ENCODE measurements around the gene NCAPD3.

The NCAPD3 gene

DNA sequence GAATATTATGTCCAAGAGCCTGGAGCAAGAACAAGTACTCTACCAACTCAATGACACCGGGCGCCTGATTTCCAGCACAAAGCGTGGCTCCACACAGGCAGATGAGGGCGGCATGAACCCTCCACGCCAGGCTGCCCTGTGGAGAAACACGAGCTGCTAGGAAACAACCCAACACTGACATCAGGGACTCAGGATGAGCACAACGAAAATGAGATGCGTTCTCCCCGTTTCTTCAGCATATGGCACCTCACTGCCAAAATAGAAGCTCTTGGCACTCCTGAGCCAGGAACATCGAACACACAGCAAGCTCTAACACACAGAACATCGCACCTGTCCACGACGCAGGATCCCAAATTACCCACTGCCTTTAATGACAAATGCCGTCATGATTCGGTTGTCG, 68.3 kb downstream of the NCAPD3 start:
- no peak for TF ChIP-seq EZH2phosphoT487 (IDR thresholded peaks at IDR 0.05; ENCODE audit: borderline replicate concordance, low read length)
- TF ChIP-seq, protein P1, sequence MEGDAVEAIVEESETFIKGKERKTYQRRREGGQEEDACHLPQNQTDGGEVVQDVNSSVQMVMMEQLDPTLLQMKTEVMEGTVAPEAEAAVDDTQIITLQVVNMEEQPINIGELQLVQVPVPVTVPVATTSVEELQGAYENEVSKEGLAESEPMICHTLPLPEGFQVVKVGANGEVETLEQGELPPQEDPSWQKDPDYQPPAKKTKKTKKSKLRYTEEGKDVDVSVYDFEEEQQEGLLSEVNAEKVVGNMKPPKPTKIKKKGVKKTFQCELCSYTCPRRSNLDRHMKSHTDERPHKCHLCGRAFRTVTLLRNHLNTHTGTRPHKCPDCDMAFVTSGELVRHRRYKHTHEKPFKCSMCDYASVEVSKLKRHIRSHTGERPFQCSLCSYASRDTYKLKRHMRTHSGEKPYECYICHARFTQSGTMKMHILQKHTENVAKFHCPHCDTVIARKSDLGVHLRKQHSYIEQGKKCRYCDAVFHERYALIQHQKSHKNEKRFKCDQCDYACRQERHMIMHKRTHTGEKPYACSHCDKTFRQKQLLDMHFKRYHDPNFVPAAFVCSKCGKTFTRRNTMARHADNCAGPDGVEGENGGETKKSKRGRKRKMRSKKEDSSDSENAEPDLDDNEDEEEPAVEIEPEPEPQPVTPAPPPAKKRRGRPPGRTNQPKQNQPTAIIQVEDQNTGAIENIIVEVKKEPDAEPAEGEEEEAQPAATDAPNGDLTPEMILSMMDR (IDR thresholded peaks at IDR 0.05; ENCODE audit: low read depth, low read length, poor library complexity, severe bottlenecking) = no peak
- Histone ChIP-seq H3F3A (ENCODE audit: control insufficient read depth, insufficient read depth) (no peaks in the 10 kb centered on the region), H4K20me1 (ENCODE audit: control insufficient read depth, insufficient read depth, low read depth, low read length) (no peaks in the 10 kb centered on the region; the same call in 1 of the 2 replicates), H3K9me3 (ENCODE audit: control insufficient read depth, insufficient read depth, low read length) (no peaks in the 10 kb centered on the region), H3K27me3 (ENCODE audit: control insufficient read depth, low read length) (no peaks in the 10 kb centered on the region), H3K27ac (ENCODE audit: low read depth, low read length) (no peak overlapping the region), H3K36me3 (ENCODE audit: control insufficient read depth, low read length) (peaks cover 87% of the 10 kb centered on the region), H3K4me1 (ENCODE audit: control insufficient read depth, low read length) (no peaks in the 10 kb centered on the region), H3K9me2 (replicated peaks; ENCODE audit: control insufficient read depth, low read length) (no peaks in the 10 kb centered on the region), H3K4me3 (ENCODE audit: low read length) (no peak overlapping the region), H3K4me2 (ENCODE audit: low read length) (no peak overlapping the region), H3K79me2 (ENCODE audit: control insufficient read depth, low read length) (no peaks in the 10 kb centered on the region)

DNA sequence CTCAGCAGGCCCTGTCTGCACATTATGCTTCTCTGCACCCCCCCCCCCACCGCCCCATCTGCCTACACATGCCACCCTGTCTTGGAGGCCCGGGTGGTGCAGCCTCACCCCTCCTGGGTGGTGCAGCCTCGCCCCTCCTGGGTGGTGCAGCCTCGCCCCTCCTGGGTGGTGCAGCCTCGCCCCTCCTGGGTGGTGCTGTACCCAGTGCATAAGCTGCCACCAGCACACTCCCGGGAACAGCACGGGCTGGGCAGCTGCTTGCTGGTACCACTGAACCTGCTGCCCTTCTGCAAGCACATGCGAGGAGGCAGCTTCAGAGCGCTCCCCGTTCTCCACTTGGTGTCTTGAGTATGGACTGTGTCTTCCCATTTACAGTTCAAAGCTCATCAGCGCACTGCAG, 69.3 kb downstream of the NCAPD3 start:
- Histone ChIP-seq H3F3A (ENCODE audit: control insufficient read depth, insufficient read depth) (no peaks in the 10 kb centered on the region), H3K27me3 (ENCODE audit: control insufficient read depth, low read length) (no peaks in the 10 kb centered on the region), H3K36me3 (ENCODE audit: control insufficient read depth, low read length) (peaks cover 79% of the 10 kb centered on the region), H3K4me1 (ENCODE audit: control insufficient read depth, low read length) (no peaks in the 10 kb centered on the region), H3K9me3 (ENCODE audit: control insufficient read depth, insufficient read depth, low read length) (no peaks in the 10 kb centered on the region), H3K4me3 (ENCODE audit: low read length) (no peak overlapping the region), H4K20me1 (ENCODE audit: control insufficient read depth, insufficient read depth, low read depth, low read length) (no peaks in the 10 kb centered on the region; the same call in 1 of the 2 replicates), H3K79me2 (ENCODE audit: control insufficient read depth, low read length) (no peaks in the 10 kb centered on the region), H3K4me2 (ENCODE audit: low read length) (no peak overlapping the region), H3K27ac (ENCODE audit: low read depth, low read length) (no peak overlapping the region), H3K9me2 (replicated peaks; ENCODE audit: control insufficient read depth, low read length) (no peaks in the 10 kb centered on the region)
- TF ChIP-seq, protein P1 (IDR thresholded peaks at IDR 0.05; ENCODE audit: low read depth, low read length, poor library complexity, severe bottlenecking) = no peak
- TF ChIP-seq EZH2phosphoT487 (IDR thresholded peaks at IDR 0.05; ENCODE audit: borderline replicate concordance, low read length) = no peak

DNA sequence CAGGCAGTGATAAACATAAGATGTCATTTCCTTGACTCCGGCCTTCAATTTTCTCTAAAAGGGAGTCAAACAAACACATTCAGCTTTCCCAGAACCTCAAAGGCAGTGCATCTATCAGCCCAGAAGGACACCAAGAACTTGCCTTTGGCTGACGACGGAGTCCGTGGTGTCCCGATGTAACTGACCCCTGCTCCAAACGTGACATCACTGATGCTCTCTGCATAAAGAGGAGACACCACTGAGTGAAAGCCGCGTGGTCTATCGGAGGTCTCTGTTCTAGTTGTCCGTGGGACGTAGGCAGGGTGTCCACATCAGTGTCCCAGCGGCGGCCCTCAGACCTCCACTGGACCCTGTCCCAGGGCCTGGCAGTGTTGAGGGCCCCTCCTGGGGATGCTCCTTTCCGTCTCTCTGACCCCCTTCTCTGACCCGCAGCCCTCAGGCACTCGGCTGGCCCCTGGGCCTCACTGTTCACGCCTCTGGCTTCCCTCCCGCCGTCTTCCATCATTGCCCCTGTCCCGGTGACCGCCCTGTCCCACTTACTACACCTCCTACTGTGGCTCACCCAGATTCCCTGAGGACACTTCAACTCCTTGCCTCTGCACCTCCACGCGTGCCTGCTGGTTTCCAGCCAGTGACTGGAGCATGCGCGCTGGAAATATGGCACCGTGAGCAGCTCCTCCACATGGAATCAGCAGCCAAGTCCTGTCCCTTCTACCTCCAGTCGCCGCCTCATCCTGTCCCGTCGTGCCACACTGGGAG, 70.4 kb downstream of the NCAPD3 start:
- Histone ChIP-seq H3K79me2 (ENCODE audit: control insufficient read depth, low read length) (no peaks in the 10 kb centered on the region), H3F3A (ENCODE audit: control insufficient read depth, insufficient read depth) (no peaks in the 10 kb centered on the region), H3K27me3 (ENCODE audit: control insufficient read depth, low read length) (no peaks in the 10 kb centered on the region), H4K20me1 (ENCODE audit: control insufficient read depth, insufficient read depth, low read depth, low read length) (no peaks in the 10 kb centered on the region; the same call in 1 of the 2 replicates), H3K4me1 (ENCODE audit: control insufficient read depth, low read length) (no peaks in the 10 kb centered on the region), H3K9me2 (replicated peaks; ENCODE audit: control insufficient read depth, low read length) (no peaks in the 10 kb centered on the region), H3K4me3 (ENCODE audit: low read length) (no peak overlapping the region), H3K27ac (ENCODE audit: low read depth, low read length) (no peak overlapping the region), H3K36me3 (ENCODE audit: control insufficient read depth, low read length) (peaks cover 68% of the 10 kb centered on the region), H3K4me2 (ENCODE audit: low read length) (no peak overlapping the region), H3K9me3 (ENCODE audit: control insufficient read depth, insufficient read depth, low read length) (no peaks in the 10 kb centered on the region)
- TF ChIP-seq EZH2phosphoT487 (IDR thresholded peaks at IDR 0.05; ENCODE audit: borderline replicate concordance, low read length) = no peak
- TF ChIP-seq, protein P1 (IDR thresholded peaks at IDR 0.05; ENCODE audit: low read depth, low read length, poor library complexity, severe bottlenecking) = no peak

Data from DOHH2 (cell line).